HEK293T (cell line): ENCODE results near the gene SSH3.

Source experiments
- CTCF ChIA-PET: fragments of 350-600 bp; formaldehyde crosslinking; extraction: SDS; loops from one replicate; lab custom pipeline; 2021; ENCODE audit warnings: antibody characterized with exemption, inconsistent platforms; lab: Yijun Ruan, JAX
- POLR2A ChIA-PET: fragments of 350-600 bp; formaldehyde crosslinking; extraction: SDS; loops from one replicate; lab custom pipeline; 2020; ENCODE audit warnings: antibody characterized with exemption, inconsistent platforms; lab: Yijun Ruan, JAX
- DNase-seq: peaks from one replicate; pipeline ENCODE4 v3.0.0; 2012; ENCODE audit warnings: mixed read lengths; ENCODE audit errors: extremely low spot score
- ARNT ChIP-seq: fragments of 450-650 bp; IDR thresholded peaks from 2 replicates; pipeline ENCODE4 v1.6.1; 2017; ENCODE audit warnings: mild to moderate bottlenecking
- BHLHE40 ChIP-seq: fragments of 450-650 bp; IDR thresholded peaks from 2 replicates; pipeline ENCODE4 v1.6.1; 2016; ENCODE audit warnings: mild to moderate bottlenecking, moderate library complexity, borderline replicate concordance
- CTBP1 ChIP-seq: fragments of 450-650 bp; IDR thresholded peaks from 2 replicates; pipeline ENCODE4 v1.6.1; 2016; ENCODE audit warnings: borderline replicate concordance
- ELF4 ChIP-seq: fragments of 450-650 bp; IDR thresholded peaks from 2 replicates; pipeline ENCODE4 v1.6.1; 2017; ENCODE audit warnings: antibody characterized with exemption
- FOXA1 ChIP-seq: fragments of 450-650 bp; IDR thresholded peaks from 2 replicates; pipeline ENCODE4 v1.6.1; 2016; ENCODE audit warnings: mild to moderate bottlenecking
- FOXK2 ChIP-seq: fragments of 450-650 bp; IDR thresholded peaks from 2 replicates; pipeline ENCODE4 v1.6.1; 2016; ENCODE audit warnings: mild to moderate bottlenecking
- FOXM1 ChIP-seq: fragments of 450-650 bp; IDR thresholded peaks from 2 replicates; pipeline ENCODE4 v1.6.1; 2017; ENCODE audit warnings: mild to moderate bottlenecking, borderline replicate concordance
- HDGF ChIP-seq: fragments of 450-650 bp; IDR thresholded peaks from 2 replicates; pipeline ENCODE4 v1.6.1; 2017; ENCODE audit warnings: antibody characterized with exemption, borderline replicate concordance
- L3MBTL2 ChIP-seq: fragments of 450-650 bp; conservative IDR thresholded peaks from 2 replicates; pipeline ENCODE4 v1.6.1; 2016; ENCODE audit warnings: mild to moderate bottlenecking
- LEF1 ChIP-seq: fragments of 450-650 bp; IDR thresholded peaks from 2 replicates; pipeline ENCODE4 v1.6.1; 2017; ENCODE audit warnings: mild to moderate bottlenecking, borderline replicate concordance
- NFRKB ChIP-seq: fragments of 450-650 bp; IDR thresholded peaks from 2 replicates; pipeline ENCODE4 v1.6.1; 2016; ENCODE audit warnings: mild to moderate bottlenecking, moderate library complexity
- PKNOX1 ChIP-seq: fragments of 450-650 bp; IDR thresholded peaks from 2 replicates; pipeline ENCODE4 v1.6.1; 2016
- SP1 ChIP-seq: fragments of 450-650 bp; IDR thresholded peaks from 2 replicates; pipeline ENCODE4 v1.6.1; 2017
- SUZ12 ChIP-seq: fragments of 450-650 bp; IDR thresholded peaks from 2 replicates; pipeline ENCODE4 v1.6.1; 2016; ENCODE audit warnings: mild to moderate bottlenecking
- TARDBP ChIP-seq: fragments of 450-650 bp; IDR thresholded peaks from 2 replicates; pipeline ENCODE4 v1.6.1; 2016
- ZNF384 ChIP-seq: fragments of 450-650 bp; IDR thresholded peaks from 2 replicates; pipeline ENCODE4 v1.6.1; 2016

The SSH3 gene

GRCh38 chr11:67288452-67289225 is 14.7 kb upstream of the SSH3 start:
- POLR2A ChIA-PET: interaction anchor here (0.6 to 3.8 kb wide), 17 partner anchors 9 to 205 kb away, joined by 3 to 27 read pairs (median 4); partner anchors contain the start of genes GRK2 and SSH3
- DNase-seq: peak; percentile 88
- CTCF ChIA-PET: interaction anchor here (0.6 to 1.4 kb wide), 4 partner anchors 15 to 1221 kb away, joined by 3 read pairs; partner anchors contain the start of gene SSH3
- no peak for TF ChIP-seq PKNOX1
- TF ChIP-seq L3MBTL2: peak; percentile 88

GRCh38 chr11:67289226-67289650 is 14.1 kb upstream of the SSH3 start, which contains the start of gene ANKRD13D:
Gene ANKRD13D, plus strand, starts transcription at chr11:67289303. Its CDS starts 158 bp downstream, at chr11:67289461.
- TF ChIP-seq CTBP1: no peak
- TF ChIP-seq HDGF: no peak
- no peak for TF ChIP-seq ELF4
- no peak for TF ChIP-seq TARDBP
- TF ChIP-seq SP1: no peak
- no peak for TF ChIP-seq FOXA1
- TF ChIP-seq LEF1: no peak
- TF ChIP-seq PKNOX1: no peak
- TF ChIP-seq ZNF384: no peak
- ChIA-PET POLR2A (interaction anchor here (0.6 to 3.8 kb wide), 11 partner anchors 9 to 206 kb away, joined by 3 to 27 read pairs (median 5); partner anchors contain the start of genes GRK2 and SSH3), CTCF (interaction anchor here (0.6 to 1.4 kb wide), 4 partner anchors 14 to 1222 kb away, joined by 3 read pairs; partner anchors contain the start of gene SSH3)
- no peak for DNase-seq

- ChIA-PET CTCF (interaction anchor here (1.2 kb wide), 1 partner anchor 28 kb away, joined by 3 read pairs; no protein-coding TSS in a partner anchor), POLR2A (interaction anchor here (0.8 to 3.8 kb wide), 6 partner anchors 8 to 53 kb away, joined by 4 to 27 read pairs (median 6); partner anchors contain the start of genes GRK2 and SSH3)
- TF ChIP-seq SUZ12 (no peak), ZNF384 (no peak), SP1 (no peak), LEF1 (no peak), L3MBTL2 (no peak), FOXA1 (no peak), NFRKB (no peak), FOXK2 (no peak), ARNT (no peak), PKNOX1 (no peak), HDGF (no peak), ELF4 (no peak), TARDBP (no peak), CTBP1 (no peak), FOXM1 (no peak), BHLHE40 (no peak)
- no peak for DNase-seq
Measured at GRCh38 chr11:67289651-67290479, 13.5 kb upstream of the SSH3 start.

GRCh38 chr11:67290801-67291200 is 12.5 kb upstream of the SSH3 start:
- ChIA-PET CTCF (no interaction called here), POLR2A (interaction anchor here (3.4 to 3.8 kb wide), 2 partner anchors 11 to 27 kb away, joined by 23 to 27 read pairs; partner anchors contain the start of gene SSH3)

GRCh38 chr11:67291481-67292381 is 11.6 kb upstream of the SSH3 start:
- no peak for DNase-seq
- TF ChIP-seq PKNOX1: no peak
- no peak for TF ChIP-seq SP1
- no peak for TF ChIP-seq ELF4
- no peak for TF ChIP-seq SUZ12
- TF ChIP-seq FOXA1: no peak
- no peak for TF ChIP-seq CTBP1
- ChIA-PET POLR2A (interaction anchor here (3.8 kb wide), 1 partner anchor 10 kb away, joined by 27 read pairs; the partner anchor contains the start of gene SSH3), CTCF (no interaction called here)

More at GRCh38 chr11:67290801-67291200, 12.5 kb upstream of the SSH3 start:
- no peak for DNase-seq
- no peak for TF ChIP-seq CTBP1
- no peak for TF ChIP-seq BHLHE40
- TF ChIP-seq SP1: no peak
- no peak for TF ChIP-seq HDGF
